ENCODE measurements around the gene ANO2.

DNA sequence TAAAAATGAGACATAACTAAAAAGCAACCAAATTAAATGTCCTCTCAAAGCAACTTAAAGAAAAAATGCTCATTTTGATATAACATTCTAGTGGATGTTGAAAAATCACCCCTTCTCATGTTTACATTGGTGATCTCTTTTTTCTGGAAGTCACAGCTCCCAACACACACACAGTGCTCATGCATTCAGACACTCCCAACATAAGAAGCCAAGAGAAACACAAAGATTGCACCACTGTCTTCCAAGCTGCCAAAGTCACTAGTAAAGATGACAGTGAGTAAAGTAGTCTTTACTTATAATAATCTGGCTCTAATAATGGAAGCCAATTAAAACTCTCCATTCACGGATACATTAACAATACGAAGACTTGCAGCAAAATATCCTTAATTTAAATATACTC, 294.8 kb downstream of the ANO2 start:
- TF ChIP-seq POLR2A (IDR thresholded peaks at IDR 0.05; ENCODE audit: low read depth) (no peak), POLR2AphosphoS5 (IDR thresholded peaks at IDR 0.05) (no peak)
- TF ChIP-seq, protein P1, sequence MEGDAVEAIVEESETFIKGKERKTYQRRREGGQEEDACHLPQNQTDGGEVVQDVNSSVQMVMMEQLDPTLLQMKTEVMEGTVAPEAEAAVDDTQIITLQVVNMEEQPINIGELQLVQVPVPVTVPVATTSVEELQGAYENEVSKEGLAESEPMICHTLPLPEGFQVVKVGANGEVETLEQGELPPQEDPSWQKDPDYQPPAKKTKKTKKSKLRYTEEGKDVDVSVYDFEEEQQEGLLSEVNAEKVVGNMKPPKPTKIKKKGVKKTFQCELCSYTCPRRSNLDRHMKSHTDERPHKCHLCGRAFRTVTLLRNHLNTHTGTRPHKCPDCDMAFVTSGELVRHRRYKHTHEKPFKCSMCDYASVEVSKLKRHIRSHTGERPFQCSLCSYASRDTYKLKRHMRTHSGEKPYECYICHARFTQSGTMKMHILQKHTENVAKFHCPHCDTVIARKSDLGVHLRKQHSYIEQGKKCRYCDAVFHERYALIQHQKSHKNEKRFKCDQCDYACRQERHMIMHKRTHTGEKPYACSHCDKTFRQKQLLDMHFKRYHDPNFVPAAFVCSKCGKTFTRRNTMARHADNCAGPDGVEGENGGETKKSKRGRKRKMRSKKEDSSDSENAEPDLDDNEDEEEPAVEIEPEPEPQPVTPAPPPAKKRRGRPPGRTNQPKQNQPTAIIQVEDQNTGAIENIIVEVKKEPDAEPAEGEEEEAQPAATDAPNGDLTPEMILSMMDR (IDR thresholded peaks at IDR 0.05), result no peak
